A549 (cell line): ENCODE measurements around the gene IL3RA.

Experiments
- CEBPB ChIP-seq, 2 experiments: fragments of >200 bp in 1 of 2; sonication (Bioruptor Twin) in 1 of 2; formaldehyde crosslinking in 1 of 2; IDR thresholded peaks; 2 replicates each; pipeline ENCODE4 v1.6.1; 2012 to 2016
- EHMT2 ChIP-seq: fragments of 200-600 bp; sonication (generic); IDR thresholded peaks from 2 replicates; pipeline ENCODE4 v1.6.1; 2016; ENCODE audit warnings: antibody characterized with exemption, low read depth, mild to moderate bottlenecking, moderate library complexity
- HDAC2 ChIP-seq: fragments of 200-600 bp; sonication (generic); IDR thresholded peaks from 2 replicates; pipeline ENCODE4 v1.6.1; 2016
- MYC ChIP-seq: IDR thresholded peaks from 2 replicates; pipeline ENCODE4 v1.6.1; 2012; ENCODE audit warnings: mild to moderate bottlenecking, inconsistent platforms, low read length, improper control_type of control experiment, borderline replicate concordance
- POLR2A ChIP-seq: IDR thresholded peaks from 2 replicates; pipeline ENCODE4 v1.6.1; 2012; ENCODE audit warnings: mild to moderate bottlenecking, low read length
- POLR2AphosphoS2 ChIP-seq: conservative IDR thresholded peaks from 2 replicates; pipeline ENCODE4 v1.6.1; 2012; ENCODE audit warnings: low read length, improper control_type of control experiment, inconsistent platforms
- SMC3 ChIP-seq: fragments of >200 bp; sonication (Bioruptor Twin); formaldehyde crosslinking; IDR thresholded peaks from 3 replicates; pipeline ENCODE4 v1.6.1; 2018; ENCODE audit warnings: inconsistent platforms
- TF ChIP-seq, protein P1 (sequence below): fragments of 250-450 bp; sonication (Bioruptor Pico); IDR thresholded peaks from 2 replicates; pipeline ENCODE4 v1.5.0; 2021; ENCODE audit warnings: mild to moderate bottlenecking, moderate library complexity, borderline replicate concordance
- TF ChIP-seq, protein P2 (sequence below): fragments of 200-600 bp; sonication (generic); IDR thresholded peaks from 2 replicates; pipeline ENCODE4 v1.6.1; 2016; ENCODE audit warnings: antibody characterized with exemption, mild to moderate bottlenecking, moderate library complexity
- TF ChIP-seq, protein P3 (sequence below): fragments of >200 bp; sonication (Bioruptor Twin); formaldehyde crosslinking; IDR thresholded peaks from 3 replicates; pipeline ENCODE4 v1.5.1; 2016

DNA sequence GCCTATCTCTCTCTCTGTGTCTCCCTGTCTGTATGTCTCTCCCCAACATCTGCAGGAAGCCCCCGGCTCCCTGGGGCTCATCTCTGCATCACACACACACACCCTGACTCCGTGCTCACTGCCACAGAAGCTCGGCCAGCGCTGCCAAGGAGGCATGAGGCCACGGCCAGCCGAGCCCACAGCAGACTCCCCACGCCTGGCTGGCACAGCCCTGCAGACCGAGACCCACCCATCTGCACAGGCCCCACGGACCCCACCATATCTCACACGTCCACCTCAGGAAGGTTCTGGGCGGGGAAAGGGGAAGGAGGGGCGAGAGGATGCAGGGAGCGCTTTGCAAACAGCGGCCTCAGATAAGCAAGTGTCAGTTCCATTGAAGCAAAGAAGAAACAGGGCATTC, 83.8 kb downstream of the IL3RA start:
- TF ChIP-seq POLR2A (no peak), SMC3 (no peak), MYC (no peak), HDAC2 (no peak), POLR2AphosphoS2 (no peak), CEBPB (IDR thresholded peaks at IDR 0.05) (no peak), EHMT2 (no peak)
- TF ChIP-seq, protein P1, sequence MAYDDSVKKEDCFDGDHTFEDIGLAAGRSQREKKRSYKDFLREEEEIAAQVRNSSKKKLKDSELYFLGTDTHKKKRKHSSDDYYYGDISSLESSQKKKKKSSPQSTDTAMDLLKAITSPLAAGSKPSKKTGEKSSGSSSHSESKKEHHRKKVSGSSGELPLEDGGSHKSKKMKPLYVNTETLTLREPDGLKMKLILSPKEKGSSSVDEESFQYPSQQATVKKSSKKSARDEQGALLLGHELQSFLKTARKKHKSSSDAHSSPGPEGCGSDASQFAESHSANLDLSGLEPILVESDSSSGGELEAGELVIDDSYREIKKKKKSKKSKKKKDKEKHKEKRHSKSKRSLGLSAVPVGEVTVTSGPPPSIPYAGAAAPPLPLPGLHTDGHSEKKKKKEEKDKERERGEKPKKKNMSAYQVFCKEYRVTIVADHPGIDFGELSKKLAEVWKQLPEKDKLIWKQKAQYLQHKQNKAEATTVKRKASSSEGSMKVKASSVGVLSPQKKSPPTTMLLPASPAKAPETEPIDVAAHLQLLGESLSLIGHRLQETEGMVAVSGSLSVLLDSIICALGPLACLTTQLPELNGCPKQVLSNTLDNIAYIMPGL (CRISPR knock-in tag): no peak
- TF ChIP-seq, protein P2, sequence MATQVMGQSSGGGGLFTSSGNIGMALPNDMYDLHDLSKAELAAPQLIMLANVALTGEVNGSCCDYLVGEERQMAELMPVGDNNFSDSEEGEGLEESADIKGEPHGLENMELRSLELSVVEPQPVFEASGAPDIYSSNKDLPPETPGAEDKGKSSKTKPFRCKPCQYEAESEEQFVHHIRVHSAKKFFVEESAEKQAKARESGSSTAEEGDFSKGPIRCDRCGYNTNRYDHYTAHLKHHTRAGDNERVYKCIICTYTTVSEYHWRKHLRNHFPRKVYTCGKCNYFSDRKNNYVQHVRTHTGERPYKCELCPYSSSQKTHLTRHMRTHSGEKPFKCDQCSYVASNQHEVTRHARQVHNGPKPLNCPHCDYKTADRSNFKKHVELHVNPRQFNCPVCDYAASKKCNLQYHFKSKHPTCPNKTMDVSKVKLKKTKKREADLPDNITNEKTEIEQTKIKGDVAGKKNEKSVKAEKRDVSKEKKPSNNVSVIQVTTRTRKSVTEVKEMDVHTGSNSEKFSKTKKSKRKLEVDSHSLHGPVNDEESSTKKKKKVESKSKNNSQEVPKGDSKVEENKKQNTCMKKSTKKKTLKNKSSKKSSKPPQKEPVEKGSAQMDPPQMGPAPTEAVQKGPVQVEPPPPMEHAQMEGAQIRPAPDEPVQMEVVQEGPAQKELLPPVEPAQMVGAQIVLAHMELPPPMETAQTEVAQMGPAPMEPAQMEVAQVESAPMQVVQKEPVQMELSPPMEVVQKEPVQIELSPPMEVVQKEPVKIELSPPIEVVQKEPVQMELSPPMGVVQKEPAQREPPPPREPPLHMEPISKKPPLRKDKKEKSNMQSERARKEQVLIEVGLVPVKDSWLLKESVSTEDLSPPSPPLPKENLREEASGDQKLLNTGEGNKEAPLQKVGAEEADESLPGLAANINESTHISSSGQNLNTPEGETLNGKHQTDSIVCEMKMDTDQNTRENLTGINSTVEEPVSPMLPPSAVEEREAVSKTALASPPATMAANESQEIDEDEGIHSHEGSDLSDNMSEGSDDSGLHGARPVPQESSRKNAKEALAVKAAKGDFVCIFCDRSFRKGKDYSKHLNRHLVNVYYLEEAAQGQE: no peak
- TF ChIP-seq, protein P3, sequence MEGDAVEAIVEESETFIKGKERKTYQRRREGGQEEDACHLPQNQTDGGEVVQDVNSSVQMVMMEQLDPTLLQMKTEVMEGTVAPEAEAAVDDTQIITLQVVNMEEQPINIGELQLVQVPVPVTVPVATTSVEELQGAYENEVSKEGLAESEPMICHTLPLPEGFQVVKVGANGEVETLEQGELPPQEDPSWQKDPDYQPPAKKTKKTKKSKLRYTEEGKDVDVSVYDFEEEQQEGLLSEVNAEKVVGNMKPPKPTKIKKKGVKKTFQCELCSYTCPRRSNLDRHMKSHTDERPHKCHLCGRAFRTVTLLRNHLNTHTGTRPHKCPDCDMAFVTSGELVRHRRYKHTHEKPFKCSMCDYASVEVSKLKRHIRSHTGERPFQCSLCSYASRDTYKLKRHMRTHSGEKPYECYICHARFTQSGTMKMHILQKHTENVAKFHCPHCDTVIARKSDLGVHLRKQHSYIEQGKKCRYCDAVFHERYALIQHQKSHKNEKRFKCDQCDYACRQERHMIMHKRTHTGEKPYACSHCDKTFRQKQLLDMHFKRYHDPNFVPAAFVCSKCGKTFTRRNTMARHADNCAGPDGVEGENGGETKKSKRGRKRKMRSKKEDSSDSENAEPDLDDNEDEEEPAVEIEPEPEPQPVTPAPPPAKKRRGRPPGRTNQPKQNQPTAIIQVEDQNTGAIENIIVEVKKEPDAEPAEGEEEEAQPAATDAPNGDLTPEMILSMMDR: no peak
